ENCODE data around the gene COL4A1.

COL4A1 gene

GRCh38 chr13:110280985-110281688 lies 25.8 kb downstream of the COL4A1 start:
- TF ChIP-seq CTCF (conservative IDR thresholded peaks at IDR 0.05): no peak
- H3K27ac ChIP-seq: no peak overlapping the region

DNA sequence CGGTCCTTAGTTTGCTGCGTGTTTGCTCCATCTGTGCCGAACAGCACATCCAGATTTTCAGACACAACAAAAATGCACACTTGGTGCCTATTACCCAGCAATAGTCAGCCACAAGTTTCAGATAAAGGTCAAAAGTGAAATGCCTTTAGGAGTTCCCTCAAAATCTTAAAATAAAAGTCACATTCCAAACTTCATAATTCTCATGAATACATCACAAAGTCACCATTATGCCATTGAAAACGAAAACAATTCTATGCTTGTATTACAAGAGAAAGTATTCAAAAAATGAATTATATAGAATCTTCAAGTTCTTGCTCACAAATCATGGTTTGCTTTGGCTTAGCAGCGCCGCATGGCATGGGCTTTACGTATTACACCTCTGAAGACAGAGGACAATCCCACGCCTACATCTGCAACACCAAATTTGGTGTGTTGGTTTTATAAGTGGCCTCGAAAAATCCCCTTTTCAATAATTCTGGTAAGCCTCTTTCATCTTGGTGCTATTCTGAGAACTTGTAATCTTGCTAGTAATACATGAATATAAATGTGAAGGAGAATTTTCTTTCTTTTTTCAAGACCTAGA lies 26.6 kb downstream of the COL4A1 start:
- H3K27ac ChIP-seq: no peak overlapping the region
- TF ChIP-seq CTCF (conservative IDR thresholded peaks at IDR 0.05): no peak

GRCh38 chr13:110279684-110280083 lies 27.3 kb downstream of the COL4A1 start:
- H3K27ac ChIP-seq: no peak overlapping the region
- no peak for TF ChIP-seq CTCF (conservative IDR thresholded peaks at IDR 0.05)

DNA sequence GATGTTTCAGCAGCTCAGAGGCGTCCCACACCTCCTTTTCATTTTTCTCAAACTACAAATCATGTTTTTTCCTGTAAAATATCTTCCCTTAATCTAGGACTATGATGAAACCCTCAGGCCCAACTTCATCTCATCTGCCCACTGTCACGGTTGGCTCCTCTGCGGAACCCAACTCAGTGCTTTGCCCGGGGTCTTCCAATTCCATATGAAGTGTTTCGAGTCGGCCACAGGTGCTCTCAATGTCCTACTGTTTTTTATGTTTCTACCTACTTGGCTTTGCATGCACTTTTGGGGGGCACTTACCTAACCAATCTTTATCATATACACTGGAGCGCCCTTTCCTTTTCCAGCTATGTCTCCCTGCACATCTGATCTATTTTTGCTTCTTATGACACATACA lies 28.1 kb downstream of the COL4A1 start:
- TF ChIP-seq CTCF (conservative IDR thresholded peaks at IDR 0.05): no peak
- no peak overlapping the region for H3K27ac ChIP-seq

DNA sequence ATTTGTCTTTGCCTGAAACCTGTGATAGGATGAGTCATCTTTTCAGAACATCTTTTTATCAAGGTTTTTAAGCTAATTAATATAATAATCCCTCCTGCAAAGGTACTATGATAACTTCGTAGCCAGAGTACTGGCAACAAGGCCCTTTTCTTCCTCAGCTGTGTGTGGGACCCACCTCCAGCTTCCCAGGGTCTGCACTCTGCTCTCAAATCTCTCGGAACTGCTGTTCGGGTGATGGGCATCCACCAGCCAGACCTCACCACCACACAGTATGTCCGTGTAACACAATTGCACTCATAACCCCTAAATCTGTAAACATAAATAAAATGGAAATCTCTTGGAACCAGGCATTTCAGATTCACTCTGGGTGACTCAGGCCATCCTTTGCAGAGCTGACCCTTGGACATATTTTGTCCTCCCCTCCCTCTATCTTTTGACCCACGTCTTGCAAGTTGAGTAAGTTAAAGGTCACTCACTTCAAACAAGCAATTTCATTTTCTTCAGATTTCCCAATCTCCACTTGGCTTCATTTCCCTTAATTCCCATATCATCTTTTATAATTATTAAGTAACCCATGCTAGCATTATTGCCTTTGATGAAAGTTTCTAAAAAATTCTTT lies 29.5 kb downstream of the COL4A1 start:
- TF ChIP-seq CTCF (conservative IDR thresholded peaks at IDR 0.05): no peak
- H3K27ac ChIP-seq: no peak overlapping the region

DNA sequence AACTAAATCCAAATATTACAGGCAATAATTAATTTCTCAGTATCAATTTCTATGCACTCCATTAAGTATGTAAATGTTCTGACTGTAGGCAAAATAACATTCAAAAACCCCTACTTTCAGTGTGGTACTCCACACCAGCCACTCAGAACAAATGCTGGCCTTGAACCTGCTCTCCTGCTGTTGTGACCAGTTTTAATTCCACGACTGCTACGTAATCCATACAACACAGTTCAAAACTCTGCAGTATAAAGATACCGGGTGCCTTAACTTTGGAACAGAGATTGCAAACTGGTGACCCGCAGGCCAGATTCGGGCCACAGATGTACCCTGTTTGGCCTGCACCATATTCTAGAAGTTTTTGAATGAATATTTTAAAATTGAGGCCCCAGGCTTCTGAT lies 30.4 kb downstream of the COL4A1 start:
- H3K27ac ChIP-seq: no peak overlapping the region
- no peak for TF ChIP-seq CTCF (conservative IDR thresholded peaks at IDR 0.05)

DNA sequence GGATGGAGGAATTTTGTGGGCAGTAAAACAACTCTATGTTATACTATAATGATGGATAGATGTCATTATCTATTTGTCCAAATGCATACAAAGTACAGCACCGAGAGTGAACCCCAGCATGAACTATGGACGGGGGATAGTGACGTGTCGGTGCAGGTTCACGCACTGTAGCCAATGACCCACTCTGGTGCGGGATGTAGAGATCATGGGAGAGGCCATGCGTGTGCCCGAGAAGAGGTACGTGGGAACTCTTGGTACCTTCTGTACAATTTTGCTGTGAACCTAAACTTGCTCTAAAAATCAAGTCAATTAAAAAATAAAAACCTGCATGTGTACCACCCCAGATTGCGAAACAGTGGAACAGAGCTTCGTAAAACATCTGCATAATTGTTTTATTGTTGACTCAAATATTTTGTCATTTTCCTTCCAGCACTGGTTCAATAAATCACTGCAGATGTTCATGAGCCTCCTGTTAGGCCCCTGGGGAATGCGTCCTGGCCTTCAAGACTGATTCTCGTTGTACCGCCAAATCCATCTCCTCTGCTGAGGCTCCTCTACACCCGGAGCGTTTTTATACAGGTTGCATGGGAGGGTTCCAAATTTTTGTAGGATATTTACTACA lies 30.9 kb downstream of the COL4A1 start:
- no peak overlapping the region for H3K27ac ChIP-seq
- TF ChIP-seq CTCF (conservative IDR thresholded peaks at IDR 0.05): no peak

All from VCaP (cell line).